HG03039 (cell line): ENCODE measurements around the gene MAP4K1.
"Not testable (repeated sequence)": the region's sequence is repeated elsewhere in the genome, so short reads cannot be mapped to it uniquely, and the experiment has no call there.

Source experiments
- ATAC-seq: cut with Tn5 transposase; IDR thresholded peaks from one replicate; pipeline ENCODE4 v1.9.1; 2021; ENCODE audit warnings: mild to moderate bottlenecking, moderate library complexity; ENCODE audit not compliant: unreplicated experiment

Gene MAP4K1

GRCh38 chr19:38629568-38629967, 11.8 kb upstream of the MAP4K1 start:
- ATAC-seq = no peak

GRCh38 chr19:38626401-38626800, 8.6 kb upstream of the MAP4K1 start:
- no peak for ATAC-seq

- no peak for ATAC-seq
These were observed 7.1 kb upstream of the MAP4K1 start for GRCh38 chr19:38624822-38625221.

GRCh38 chr19:38619361-38620174, 1.8 kb upstream of the MAP4K1 start:
- ATAC-seq = no peak

- ATAC-seq = peak; percentile 67
These were observed 1.0 kb upstream of the MAP4K1 start, which contains the start of gene EIF3K for GRCh38 chr19:38618590-38619360. Gene EIF3K, plus strand, starts transcription at chr19:38619188. Its CDS starts 81 bp downstream, at chr19:38619269.

GRCh38 chr19:38617283-38617763, 430 bp downstream of the MAP4K1 start:
- ATAC-seq = no peak

- no peak for ATAC-seq
These were observed 1.5 kb downstream of the MAP4K1 start for GRCh38 chr19:38616265-38616664.

- no peak for ATAC-seq
These were observed 2.7 kb downstream of the MAP4K1 start for GRCh38 chr19:38615007-38615581.

GRCh38 chr19:38614289-38614688, 3.5 kb downstream of the MAP4K1 start:
- ATAC-seq = no peak

- no peak for ATAC-seq
These were observed 11.6 kb downstream of the MAP4K1 start for GRCh38 chr19:38606131-38606530.

GRCh38 chr19:38602856-38603255, 14.9 kb downstream of the MAP4K1 start:
- not testable (repeated sequence) for ATAC-seq

- no peak for ATAC-seq
These were observed 18.0 kb downstream of the MAP4K1 start for GRCh38 chr19:38599722-38600121.

- no peak for ATAC-seq
These were observed 20.7 kb downstream of the MAP4K1 start for GRCh38 chr19:38597075-38597474.

GRCh38 chr19:38596057-38596981, 21.4 kb downstream of the MAP4K1 start:
- no peak for ATAC-seq

GRCh38 chr19:38592940-38593339, 24.8 kb downstream of the MAP4K1 start:
- ATAC-seq = no peak

- ATAC-seq = no peak
These were observed 29.7 kb downstream of the MAP4K1 start for GRCh38 chr19:38588041-38588440.

- no peak for ATAC-seq
These were observed 30.2 kb downstream of the MAP4K1 start for GRCh38 chr19:38587562-38587961.

GRCh38 chr19:38583985-38584305, 33.8 kb downstream of the MAP4K1 start:
- ATAC-seq = no peak

- no peak for ATAC-seq
These were observed 34.4 kb downstream of the MAP4K1 start for GRCh38 chr19:38583219-38583984.

- no peak for ATAC-seq
These were observed 37.7 kb downstream of the MAP4K1 start for GRCh38 chr19:38580080-38580479.
